Adrenal gland (tissue), 12 donors: Measurements from ENCODE around the gene ROR1. TPM values are rescaled to one million over a fixed set of nuclear protein-coding genes. Genes with fewer than 3 reads are reported as not detected.
A peak's percentile ranks its signal among the peaks of the same experiment; 100 is the strongest.

ENCODE experiments used
- DNase-seq, 7 donors: peaks; one replicate each; pipeline ENCODE4 v3.0.0-alpha.2; 2019 to 2020
- H3K27ac ChIP-seq, 5 donors: fragments of 200-600 bp; sonication (generic) in 4 of 5; 1 replicate in 3 of 5; 2 replicates in 2 of 5; pipeline versions ENCODE4 v1.5.1 to v1.8.0; 2016 to 2020; ENCODE audit warnings: mild to moderate bottlenecking in 1 of 5
- H3K27me3 ChIP-seq: fragments of 200-600 bp; 2 replicates; pipeline ENCODE4 v1.8.0; 2021
- H3K36me3 ChIP-seq, 2 donors: fragments of 200-600 bp; replicated peaks in 1 of 2; 1 replicate in 1 of 2; 2 replicates in 1 of 2; pipeline versions ENCODE4 v1.5.1 to v1.8.0; 2018 to 2022
- H3K4me1 ChIP-seq, 2 donors: fragments of 200-600 bp; replicated peaks in 1 of 2; 1 replicate in 1 of 2; 2 replicates in 1 of 2; pipeline versions ENCODE4 v1.5.1 to v1.8.0; 2018 to 2021
- H3K4me3 ChIP-seq, 4 donors: fragments of 200-600 bp; sonication (generic) in 3 of 4; one replicate each; pipeline ENCODE4 v1.5.1; 2016 to 2018
- H3K9me3 ChIP-seq, 3 donors: fragments of 200-600 bp; sonication (generic) in 1 of 3; replicated peaks in 1 of 3; 1 replicate in 2 of 3; 2 replicates in 1 of 3; pipeline versions ENCODE4 v1.5.1 to v1.8.0; 2016 to 2021
- POLR2A ChIP-seq, 2 donors: fragments of 450-650 bp; IDR thresholded peaks; one replicate each; pipeline ENCODE4 v1.6.1; 2017; ENCODE audit warnings: antibody characterized with exemption in 2 of 2, mild to moderate bottlenecking in 2 of 2, moderate library complexity in 1 of 2
- WGBS, 4 donors: extraction: QIAGEN DNeasy Blood & Tissue Kit in 2 of 4; methylation state at CpG; one replicate each; pipeline versions ENCODE4 v1.1.5 to v1.1.7; 2013 to 2017; 5-methylcytosine and 5-hydroxymethylcytosine counted together
- intact Hi-C, 2 donors: fragments of 100-400 bp; cut with DNase I; formaldehyde crosslinking; loops; one replicate each; pipeline versions ENCODE4 v1.14.1 to v1.15.0; 2022 to 2023
- polyA plus RNA-seq, 3 donors: library from polyadenylated mRNA; stranded (reverse); fragments of 200-250 nt in 2 of 3; fragments of 350-450 nt in 1 of 3; fragmentation: Illumina TruSeq in 1 of 3; extraction: RNeasy Lipid Tissue Mini Kit (QIAGEN cat#74804) in 1 of 3; gene quantifications; one replicate each; pipeline ENCODE4 v1.2.3, GENCODE V29; 2013 to 2014
- total RNA-seq, 9 donors: library from RNA; depleted of rRNA in 4 of 9; stranded (reverse); fragments of >200 nt in 4 of 9; fragments of 120-200 nt in 1 of 9; fragmentation: NEBNext Ultra II Directional in 1 of 9; extraction: Animal tissue kit (Norgen Biotek cat#: 25700) in 1 of 9; gene quantifications; one replicate each; pipeline versions ENCODE4 v1.1.0 to v1.2.4, GENCODE V29; 2013 to 2023
- TF ChIP-seq, protein P1 (sequence below), 6 experiments: fragments of 450-650 bp in 4 of 6; fragments of 200-600 bp in 2 of 6; sonication (generic) in 1 of 6; IDR thresholded peaks; 1 replicate in 5 of 6; 2 replicates in 1 of 6; pipeline versions ENCODE4 v1.5.1 to v1.8.0; 2016 to 2021; ENCODE audit warnings: antibody characterized with exemption in 6 of 6, mild to moderate bottlenecking in 2 of 6, moderate library complexity in 1 of 6
- donor health status: healthy with polysubstance abuse.
- donor health status: Bipolar disorder and iron deficiency.
- donor health status: DM: yes; HTN: yes; CAD: no.
- donor health status: DM: no; HTN: no; CAD: no.
- donor health status: DM: no; HTN: no; CAD: no.
- donor health status: DM: yes; HTN: yes; CAD: no.

ROR1 gene
- total and polyA plus RNA-seq, 12 donors = 0.54 to 4.6 (median 2.6) TPM

DNA sequence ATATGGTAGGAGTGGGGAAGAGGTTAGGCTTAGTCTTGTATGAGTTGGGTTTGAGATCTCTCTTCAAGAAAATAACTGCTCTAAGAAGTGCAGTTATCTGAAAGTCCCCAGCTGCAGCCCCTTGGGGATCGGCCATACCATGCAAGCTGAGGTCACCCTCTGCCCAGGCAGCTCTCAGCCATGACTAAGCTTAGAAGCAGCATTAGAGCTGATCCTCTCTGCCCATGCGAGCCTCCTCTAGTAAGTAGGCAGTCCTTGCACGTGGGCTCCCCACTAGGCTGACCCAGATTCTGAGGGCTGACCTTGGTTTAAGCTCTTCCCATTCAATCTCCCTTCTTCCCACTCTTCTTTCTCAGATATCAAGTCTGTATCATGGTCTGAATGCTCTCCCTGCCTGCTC lies 308.6 kb downstream of the ROR1 start:
- DNase-seq = peak in 3 of 7 donors; percentile 7 to 19 (median 8)
- 53 to 76% (median 65%) methylated on average over 3 of the region's 3 CpGs for WGBS, 4 donors
- no peaks in the 10 kb centered on the region for H3K27me3 ChIP-seq
- no peaks in the 10 kb centered on the region for H3K36me3 ChIP-seq
- no peak overlapping the region for H3K4me3 ChIP-seq
- intact Hi-C loops = loop anchor here in 1 of 2 donors (10.0 kb wide), 1 partner anchor 128 kb away; no protein-coding TSS in a partner anchor
- TF ChIP-seq, protein P1, sequence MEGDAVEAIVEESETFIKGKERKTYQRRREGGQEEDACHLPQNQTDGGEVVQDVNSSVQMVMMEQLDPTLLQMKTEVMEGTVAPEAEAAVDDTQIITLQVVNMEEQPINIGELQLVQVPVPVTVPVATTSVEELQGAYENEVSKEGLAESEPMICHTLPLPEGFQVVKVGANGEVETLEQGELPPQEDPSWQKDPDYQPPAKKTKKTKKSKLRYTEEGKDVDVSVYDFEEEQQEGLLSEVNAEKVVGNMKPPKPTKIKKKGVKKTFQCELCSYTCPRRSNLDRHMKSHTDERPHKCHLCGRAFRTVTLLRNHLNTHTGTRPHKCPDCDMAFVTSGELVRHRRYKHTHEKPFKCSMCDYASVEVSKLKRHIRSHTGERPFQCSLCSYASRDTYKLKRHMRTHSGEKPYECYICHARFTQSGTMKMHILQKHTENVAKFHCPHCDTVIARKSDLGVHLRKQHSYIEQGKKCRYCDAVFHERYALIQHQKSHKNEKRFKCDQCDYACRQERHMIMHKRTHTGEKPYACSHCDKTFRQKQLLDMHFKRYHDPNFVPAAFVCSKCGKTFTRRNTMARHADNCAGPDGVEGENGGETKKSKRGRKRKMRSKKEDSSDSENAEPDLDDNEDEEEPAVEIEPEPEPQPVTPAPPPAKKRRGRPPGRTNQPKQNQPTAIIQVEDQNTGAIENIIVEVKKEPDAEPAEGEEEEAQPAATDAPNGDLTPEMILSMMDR (IDR thresholded peaks at IDR 0.05) = no peak
- TF ChIP-seq POLR2A (IDR thresholded peaks at IDR 0.05) = no peak
- no peak overlapping the region for H3K27ac ChIP-seq
- H3K4me1 ChIP-seq = no peaks in the 10 kb centered on the region
- no peaks in the 10 kb centered on the region for H3K9me3 ChIP-seq

DNA sequence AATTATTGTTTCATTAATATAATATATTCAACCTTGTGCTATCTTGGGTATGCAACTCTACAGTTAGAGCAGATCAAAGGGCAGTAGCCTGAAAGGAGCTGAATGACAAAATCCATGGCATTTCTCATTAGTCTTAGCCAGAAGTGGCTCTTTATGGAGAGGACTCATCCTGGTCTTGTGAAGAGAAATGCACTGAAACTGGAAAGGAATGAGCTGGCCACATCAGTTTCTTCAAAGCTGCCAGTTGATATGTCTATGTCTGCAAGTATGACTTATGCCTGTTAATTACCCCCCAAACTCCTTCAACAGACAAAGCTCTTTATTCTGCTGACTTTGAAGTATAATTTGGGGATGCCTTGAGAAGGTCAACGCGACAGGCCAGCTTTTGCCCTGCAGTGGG lies 310.6 kb downstream of the ROR1 start:
- WGBS, 4 donors = 86 to 94% (median 89%) methylated on average over 2 of the region's 2 CpGs
- no peak overlapping the region for H3K4me3 ChIP-seq
- TF ChIP-seq POLR2A (IDR thresholded peaks at IDR 0.05) = no peak
- TF ChIP-seq, protein P1 (IDR thresholded peaks at IDR 0.05) = no peak
- no peaks in the 10 kb centered on the region for H3K36me3 ChIP-seq
- H3K4me1 ChIP-seq = no peaks in the 10 kb centered on the region
- intact Hi-C loops = loop anchor here in 1 of 2 donors (10.0 kb wide), 1 partner anchor 130 kb away; no protein-coding TSS in a partner anchor
- H3K9me3 ChIP-seq = no peaks in the 10 kb centered on the region
- no peaks in the 10 kb centered on the region for H3K27me3 ChIP-seq
- no peak overlapping the region for H3K27ac ChIP-seq
- no peak for DNase-seq

DNA sequence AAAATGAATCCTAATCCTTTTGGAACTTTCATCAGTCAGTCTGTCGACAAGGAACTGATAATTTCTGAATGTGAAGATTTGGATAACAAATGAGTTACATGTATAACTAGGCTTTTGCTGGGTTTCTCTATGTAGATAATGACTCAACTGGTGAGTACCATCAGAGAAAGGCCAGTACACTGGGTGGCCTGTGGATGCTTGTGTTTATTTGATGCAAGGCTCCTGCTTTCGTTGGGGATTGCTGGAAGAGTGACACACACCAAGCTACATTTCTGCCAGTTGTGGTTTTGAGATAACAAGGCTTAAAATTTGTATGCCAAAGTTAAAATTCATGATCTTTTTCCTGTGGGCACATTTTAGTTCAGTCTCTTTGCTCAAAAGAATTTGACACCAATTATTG lies 314.0 kb downstream of the ROR1 start:
- no peaks in the 10 kb centered on the region for H3K4me1 ChIP-seq
- DNase-seq = no peak
- H3K9me3 ChIP-seq = no peaks in the 10 kb centered on the region
- H3K27me3 ChIP-seq = no peaks in the 10 kb centered on the region
- intact Hi-C loops = loop anchor here in 1 of 2 donors (10.0 kb wide), 1 partner anchor 133 kb away; no protein-coding TSS in a partner anchor
- H3K4me3 ChIP-seq = no peak overlapping the region
- H3K36me3 ChIP-seq = no peaks in the 10 kb centered on the region
- whole genome bisulfite sequencing, 4 donors = 46 to 60% (median 47%) methylated on average over 2 of the region's 2 CpGs
- TF ChIP-seq, protein P1 (IDR thresholded peaks at IDR 0.05) = no peak
- no peak overlapping the region for H3K27ac ChIP-seq

DNA sequence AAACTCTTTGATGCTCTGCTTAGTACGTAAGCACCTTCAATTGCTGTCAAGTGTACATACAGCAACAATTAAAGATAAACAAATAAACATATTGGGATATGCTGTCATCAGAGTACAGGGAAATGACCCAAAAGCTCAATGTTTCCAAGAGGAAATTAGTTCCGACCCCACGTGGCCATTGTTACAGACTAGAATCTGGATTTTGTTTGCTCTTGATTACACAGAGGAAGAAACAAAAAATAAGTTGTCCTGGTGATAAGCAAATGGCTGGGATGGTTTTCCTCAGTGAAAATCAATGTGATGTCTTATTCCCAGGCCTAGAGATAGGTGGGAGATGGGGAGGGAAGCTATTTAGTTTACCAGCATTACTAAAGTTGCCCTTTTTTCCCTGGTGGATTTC lies 316.6 kb downstream of the ROR1 start:
- Histone ChIP-seq H3K27me3 (no peaks in the 10 kb centered on the region), H3K36me3 (no peaks in the 10 kb centered on the region), H3K4me3 (no peak overlapping the region), H3K9me3 (no peaks in the 10 kb centered on the region), H3K27ac (no peak overlapping the region), H3K4me1 (no peaks in the 10 kb centered on the region)
- TF ChIP-seq POLR2A (IDR thresholded peaks at IDR 0.05) = no peak
- TF ChIP-seq, protein P1 (IDR thresholded peaks at IDR 0.05) = no peak
- intact Hi-C loops = no loop called here
- WGBS, 4 donors = 80 to 91% (median 85%) methylated on average over 3 of the region's 3 CpGs
- no peak for DNase-seq
